HepG2 (cell line): ENCODE data around the gene FCHO1. TPM values are rescaled to one million over a fixed set of nuclear protein-coding genes. Genes with fewer than 3 reads are reported as not detected.
"Not testable (repeated sequence)": the region's sequence is repeated elsewhere in the genome, so short reads cannot be mapped to it uniquely, and the experiment has no call there.

Source experiments
- ATAC-seq: fragments of 200-7000 bp; cut with Tn5 transposase; 3 replicates; pipeline ENCODE4 v1.9.1; 2020; ENCODE audit warnings: mild to moderate bottlenecking, moderate library complexity
- BruUV-seq: library from RNA; stranded (reverse); fragments of 400-500 nt; replicated peaks from 2 replicates; lab custom pipeline; 2021; lab: Mats Ljungman, UMichigan
- CTCF ChIA-PET: fragments of 300-600 bp; formaldehyde crosslinking; extraction: SDS; loops from one replicate; lab custom pipeline; 2021; ENCODE audit warnings: low total read pairs, inconsistent platforms, low intra/inter-chr PET ratio; lab: Yijun Ruan, JAX
- POLR2A ChIA-PET: fragments of 350-600 bp; sonication (Branson Sonifier 250); formaldehyde crosslinking; loops from one replicate; lab custom pipeline; 2020; ENCODE audit warnings: antibody characterized with exemption, inconsistent platforms; lab: Yijun Ruan, JAX
- DNase-seq: peaks from one replicate; pipeline ENCODE4 v3.0.0-alpha.2; 2015; ENCODE audit warnings: low spot score
- FAIRE-seq: peaks from 3 replicates; lab custom pipeline; 2011; peaks lifted over from hg19 to GRCh38; lab: Jason Lieb, UNC
- H2AFZ ChIP-seq: one replicate; pipeline ENCODE4 v1.6.1; 2011; ENCODE audit warnings: low read length, inconsistent platforms
- H3K27ac ChIP-seq: fragments of 300-600 bp; 3 replicates; pipeline ENCODE4 v1.8.0; 2011; ENCODE audit warnings: mixed run types, mild to moderate bottlenecking, mixed read lengths, low read length, inconsistent platforms; ENCODE audit not compliant: insufficient read depth; ENCODE audit errors: extremely low read length
- H3K27me3 ChIP-seq, 2 experiments: fragments of 200-600 bp in 1 of 2; 2 replicates in 1 of 2; 3 replicates in 1 of 2; pipeline versions ENCODE4 v1.6.0 to v1.8.0; 2011; ENCODE audit warnings: low read length in 2 of 2, mild to moderate bottlenecking in 2 of 2, moderate library complexity in 2 of 2, inconsistent platforms in 1 of 2; ENCODE audit not compliant: insufficient read depth in 2 of 2, control insufficient read depth in 1 of 2
- H3K36me3 ChIP-seq, 2 experiments: fragments of 200-600 bp in 1 of 2; replicated peaks in 1 of 2; 2 replicates in 1 of 2; 3 replicates in 1 of 2; pipeline versions ENCODE4 v1.5.1 to v1.8.0; 2011; ENCODE audit warnings: low read length in 2 of 2, inconsistent platforms in 1 of 2; ENCODE audit not compliant: insufficient read depth in 2 of 2, control insufficient read depth in 1 of 2
- H3K4me1 ChIP-seq: 2 replicates; pipeline ENCODE4 v1.5.1; 2012; ENCODE audit warnings: low read length, inconsistent platforms; ENCODE audit not compliant: insufficient read depth
- H3K4me2 ChIP-seq: 2 replicates; pipeline ENCODE4 v1.6.0; 2011; ENCODE audit warnings: low read depth, low read length, inconsistent platforms
- H3K4me3 ChIP-seq, 3 experiments: fragments of 200-600 bp in 1 of 3; sonication (generic), shearing (Covaris generic) in 1 of 3; replicated peaks in 1 of 3; 2 replicates each; pipeline ENCODE4 v1.5.1; 2011 to 2016; ENCODE audit warnings: low read length in 3 of 3, inconsistent platforms in 2 of 3, low read depth in 2 of 3, mild to moderate bottlenecking in 2 of 3, control low read depth in 1 of 3, mixed read lengths in 1 of 3; ENCODE audit not compliant: insufficient read depth in 1 of 3
- H3K79me2 ChIP-seq: one replicate; pipeline ENCODE4 v1.6.1; 2011; ENCODE audit warnings: low read length, inconsistent platforms; ENCODE audit not compliant: insufficient read depth
- H3K9ac ChIP-seq: 2 replicates; pipeline ENCODE4 v1.6.0; 2011; ENCODE audit warnings: mild to moderate bottlenecking, low read depth, low read length, inconsistent platforms; ENCODE audit not compliant: insufficient read depth
- H3K9me3 ChIP-seq: 2 replicates; pipeline ENCODE4 v1.5.1; 2012; ENCODE audit warnings: mild to moderate bottlenecking, low read length
- H4K20me1 ChIP-seq: 2 replicates; pipeline ENCODE4 v1.6.0; 2011; ENCODE audit warnings: inconsistent platforms, mild to moderate bottlenecking, low read length, moderate library complexity; ENCODE audit not compliant: insufficient read depth
- NR0B2 ChIP-seq: sonication (generic); formaldehyde crosslinking; IDR thresholded peaks from 2 replicates; pipeline ENCODE4 v1.4.0; 2020; ENCODE audit warnings: mild to moderate bottlenecking, missing genetic modification reagents
- ZNF432 ChIP-seq: sonication (generic); formaldehyde crosslinking; IDR thresholded peaks from 2 replicates; pipeline ENCODE4 v1.5.0; 2020; ENCODE audit warnings: missing genetic modification reagents, mild to moderate bottlenecking, borderline replicate concordance
- ZNF770 ChIP-seq: sonication (generic); formaldehyde crosslinking; IDR thresholded peaks from 2 replicates; pipeline ENCODE4 v1.5.0; 2020; ENCODE audit warnings: mild to moderate bottlenecking, missing genetic modification reagents
- WGBS: methylation state at CpG from one replicate; pipeline ENCODE4 v1.1.6; 2017; ENCODE audit warnings: low lambda C conversion rate; 5-methylcytosine and 5-hydroxymethylcytosine counted together
- in situ Hi-C: cut with HindIII; loops from 2 replicates; pipeline ENCODE4 v1.10.0; 2017; ENCODE audit warnings: low pct_unique_long_range_greater_than_20kb; ENCODE audit not compliant: extremely low pct_ligation_motif_present
- intact Hi-C: fragments of 100-400 bp; cut with micrococcal nuclease; formaldehyde crosslinking; loops from one replicate; pipeline ENCODE4 v1.10.0; 2022; ENCODE audit not compliant: unreplicated experiment
- polyA plus RNA-seq, 8 experiments: library from polyadenylated mRNA; depleted of rRNA in 3 of 8; stranded (reverse) in 7 of 8; unstranded in 1 of 8; fragments of >200 nt; fragmentation: Illumina TruSeq in 4 of 8; extraction: Trizol in 4 of 8; gene quantifications; 2 replicates each; pipeline versions ENCODE4 v1.2.1 to v1.2.3, GENCODE V29; 2011 to 2016; ENCODE audit warnings: low read depth in 4 of 8, missing spikeins in 1 of 8, mixed read lengths in 1 of 8; ENCODE audit not compliant: insufficient read depth in 1 of 8
- total RNA-seq, 5 experiments: library from RNA; depleted of rRNA; stranded (reverse); fragments of >200 nt; fragmentation: Illumina TruSeq; extraction: Trizol; gene quantifications; 2 replicates each; pipeline ENCODE4 v1.2.3, GENCODE V29; 2016; ENCODE audit warnings: low read depth in 1 of 5

FCHO1 gene
- total and polyA plus RNA-seq, 2 of the 13 experiments (the other 11 are each of a cell fraction or from before 2014, with no cell fraction given), result 1.3 to 3.1 TPM

DNA sequence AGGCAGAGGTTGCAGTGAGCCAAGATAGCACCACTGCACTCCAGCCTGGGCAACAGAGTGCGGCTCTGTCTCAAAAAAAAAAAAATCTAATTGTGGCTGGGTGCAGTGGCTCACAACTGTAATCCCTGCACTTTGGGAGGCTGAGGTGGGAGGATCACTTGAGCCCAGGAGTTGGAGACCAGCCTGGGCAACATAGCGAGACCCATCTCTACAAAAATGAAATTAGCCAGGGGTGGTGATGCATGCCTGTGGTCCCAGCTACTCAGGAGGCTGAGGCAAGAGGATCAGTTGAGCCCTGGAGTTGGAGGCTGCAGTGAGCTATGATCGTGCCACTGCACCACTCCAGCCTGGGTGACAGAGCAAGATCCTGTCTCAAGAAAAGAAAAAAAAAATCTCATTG lies 47.3 kb downstream of the FCHO1 start:
- CTCF ChIA-PET, H3K27ac ChIP-seq, H3K9ac ChIP-seq, H3K4me3 ChIP-seq, DNase-seq, intact Hi-C loops, BruUV-seq, H3K79me2 ChIP-seq, H4K20me1 ChIP-seq, ATAC-seq, FAIRE-seq, H3K9me3 ChIP-seq, H3K36me3 ChIP-seq, H3K4me2 ChIP-seq, H2AFZ ChIP-seq: not testable (repeated sequence)
- in situ Hi-C loops, result loop anchor here (5.0 kb wide), 1 partner anchor 49 kb away; the partner anchor contains the start of gene JAK3
- peak; percentile 63; the same call in 1 of the 2 replicates for TF ChIP-seq ZNF770
- POLR2A ChIA-PET, result interaction anchor here (0.7 to 0.8 kb wide), 2 partner anchors 18 to 32 kb away, joined by 3 to 4 read pairs; no protein-coding TSS in a partner anchor
- Histone ChIP-seq H3K27me3 (peaks cover 0 to 12% of the 10 kb centered on the region in 2 experiments; a peak in 1 of 5 replicates), H3K4me1 (peaks cover 49% of the 10 kb centered on the region)
- 86% methylated on average over 3 of the region's 3 CpGs for WGBS

GRCh38 chr19:17802137-17802858 lies 51.0 kb downstream of the FCHO1 start:
- H3K27ac ChIP-seq, result no peak overlapping the region
- CTCF ChIA-PET, result no interaction called here
- H3K27me3 ChIP-seq, result no peaks in the 10 kb centered on the region
- intact Hi-C loops, result no loop called here
- POLR2A ChIA-PET, result interaction anchor here (1.2 kb wide), 1 partner anchor 57 kb away, joined by 3 read pairs; no protein-coding TSS in a partner anchor
- H3K4me3 ChIP-seq, result no peak overlapping the region
- H3K4me1 ChIP-seq, result peaks cover 12% of the 10 kb centered on the region
- FAIRE-seq (no peak), DNase-seq (no peak)
- H2AFZ ChIP-seq, result no peak overlapping the region
- BruUV-seq, result no TSS peak
- in situ Hi-C loops, result no loop called here
- TF ChIP-seq NR0B2 (CRISPR knock-in tag) (no peak), ZNF432 (CRISPR knock-in tag) (no peak)
- TF ChIP-seq, all 625 proteins: peak for 0
- Histone ChIP-seq H3K79me2 (no peaks in the 10 kb centered on the region), H4K20me1 (no peaks in the 10 kb centered on the region), H3K9me3 (no peaks in the 10 kb centered on the region), H3K9ac (no peak overlapping the region), H3K36me3 (no peaks in the 10 kb centered on the region), H3K4me2 (no peak overlapping the region)
- WGBS, result 92% methylated on average over 12 of the region's 12 CpGs
- ATAC-seq, result no peak
